HG03025 (cell line): ENCODE data around the gene FBXL7.
"Not testable (repeated sequence)": the region's sequence is repeated elsewhere in the genome, so short reads cannot be mapped to it uniquely, and the experiment has no call there.

Experiments used
- ATAC-seq: cut with Tn5 transposase; IDR thresholded peaks from one replicate; pipeline ENCODE4 v1.9.1; 2021; ENCODE audit warnings: mild to moderate bottlenecking, moderate library complexity; ENCODE audit not compliant: unreplicated experiment, low FRiP score

The FBXL7 gene

DNA sequence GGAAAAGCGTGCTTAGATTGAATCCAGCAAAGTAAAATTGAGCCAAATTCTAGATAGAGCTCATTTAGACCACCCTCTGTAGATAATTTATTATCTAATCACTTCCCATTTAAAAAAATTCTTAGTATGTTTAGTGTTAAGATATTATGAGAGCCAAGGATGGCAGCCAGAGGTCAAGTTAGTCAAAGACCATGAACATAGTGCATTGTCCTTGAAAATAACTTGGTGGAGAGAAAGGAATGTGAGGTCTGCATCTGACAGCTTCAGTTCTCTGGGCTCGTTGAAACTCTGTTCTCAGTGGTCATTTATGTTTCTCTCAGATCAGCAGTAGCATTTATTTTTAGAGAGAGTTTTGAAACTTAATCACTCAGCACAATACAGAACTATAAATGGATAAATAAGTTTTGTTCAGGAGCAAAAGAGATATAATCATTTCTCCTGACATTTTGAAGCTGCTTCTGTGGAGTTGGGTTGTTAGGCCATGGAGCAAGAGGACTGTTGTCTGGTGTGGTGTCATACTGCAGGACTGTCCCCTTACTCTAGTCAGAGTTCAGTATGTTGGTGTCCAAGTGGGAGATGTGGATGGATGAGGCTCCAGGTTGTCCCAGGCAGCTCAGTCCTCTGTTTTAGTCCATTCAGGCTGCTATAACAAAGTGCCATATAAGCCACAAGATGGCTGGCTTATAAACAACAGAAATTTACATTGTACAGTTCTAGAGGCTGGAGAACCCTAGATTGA, 337.7 kb downstream of the FBXL7 start:
- ATAC-seq, result no peak

DNA sequence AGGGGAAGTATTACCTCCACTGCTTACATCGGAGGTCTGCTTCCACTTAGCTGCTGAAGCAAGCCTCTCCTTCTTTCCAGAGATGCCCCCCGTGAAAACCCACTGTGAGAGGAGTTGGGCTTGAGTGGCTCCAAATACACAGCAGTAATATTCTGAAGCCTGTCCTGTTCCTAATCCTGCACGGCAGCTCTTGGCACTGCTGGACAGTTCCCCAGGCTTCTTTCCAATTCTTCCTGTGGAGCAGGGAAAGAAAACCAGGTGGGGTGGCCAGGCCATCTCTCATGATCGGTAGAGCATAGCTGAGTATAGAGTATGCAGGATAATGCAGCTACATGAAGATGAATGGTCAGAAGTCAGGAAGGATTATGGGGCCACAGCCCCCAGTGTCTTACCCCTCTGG, 344.3 kb downstream of the FBXL7 start:
- ATAC-seq, result no peak

DNA sequence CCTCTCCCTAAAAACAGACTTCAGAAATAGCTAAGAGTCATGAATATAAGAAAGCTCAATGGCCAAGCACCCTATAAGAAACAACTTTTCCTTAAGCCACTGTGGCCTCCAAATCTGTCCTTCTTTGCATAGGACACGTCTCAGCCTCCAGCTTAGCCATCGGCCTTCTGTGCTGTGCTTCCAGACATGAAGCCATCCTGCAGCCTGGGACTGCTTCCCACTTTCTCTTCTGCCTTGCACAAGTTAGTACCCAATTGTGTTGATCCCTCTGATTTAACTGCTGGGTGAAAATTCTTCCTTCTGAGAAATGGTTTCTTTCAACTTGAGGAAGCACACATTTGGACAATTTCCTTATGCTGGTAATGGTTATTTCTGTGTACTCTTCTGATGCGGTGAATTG, 344.9 kb downstream of the FBXL7 start:
- ATAC-seq, result no peak

DNA sequence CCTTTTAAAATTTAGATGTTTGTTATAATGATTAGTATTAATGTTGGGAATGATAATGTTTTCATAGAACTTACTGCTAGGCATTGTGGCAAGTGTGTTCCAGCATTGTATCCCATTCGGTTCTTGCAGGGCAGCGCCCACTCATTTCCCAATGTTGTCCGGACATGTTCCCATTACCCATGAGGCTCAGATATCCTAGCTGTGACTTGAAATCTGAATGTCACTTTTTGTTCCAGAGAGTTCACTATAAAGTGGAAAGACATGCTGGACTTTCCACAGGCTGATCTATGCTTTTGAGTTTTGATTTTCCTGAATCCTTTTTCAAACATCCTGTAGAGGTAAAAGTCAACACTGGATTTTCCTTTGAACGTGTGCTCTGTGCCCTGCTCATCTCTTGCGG, 350.6 kb downstream of the FBXL7 start:
- no peak for ATAC-seq

DNA sequence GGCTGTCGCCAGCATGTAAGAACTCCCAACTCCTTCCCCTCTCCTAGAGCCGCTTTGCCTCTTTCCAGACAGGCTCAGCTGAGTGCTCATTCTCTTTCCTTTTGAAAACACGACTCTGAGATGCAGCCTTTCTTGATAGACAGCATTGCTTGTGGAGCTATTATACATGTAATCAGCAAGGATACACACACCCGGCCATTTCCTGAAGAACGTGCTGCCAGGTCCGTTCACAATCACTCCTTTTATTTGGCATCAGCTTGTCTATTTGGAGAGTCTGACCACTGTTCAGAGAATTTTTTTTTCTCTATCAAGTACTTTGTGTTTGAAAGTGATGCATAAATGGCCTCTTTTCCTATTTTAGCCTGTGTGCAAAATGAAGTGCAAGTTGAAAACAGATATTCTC, 351.0 kb downstream of the FBXL7 start:
- ATAC-seq, result no peak

DNA sequence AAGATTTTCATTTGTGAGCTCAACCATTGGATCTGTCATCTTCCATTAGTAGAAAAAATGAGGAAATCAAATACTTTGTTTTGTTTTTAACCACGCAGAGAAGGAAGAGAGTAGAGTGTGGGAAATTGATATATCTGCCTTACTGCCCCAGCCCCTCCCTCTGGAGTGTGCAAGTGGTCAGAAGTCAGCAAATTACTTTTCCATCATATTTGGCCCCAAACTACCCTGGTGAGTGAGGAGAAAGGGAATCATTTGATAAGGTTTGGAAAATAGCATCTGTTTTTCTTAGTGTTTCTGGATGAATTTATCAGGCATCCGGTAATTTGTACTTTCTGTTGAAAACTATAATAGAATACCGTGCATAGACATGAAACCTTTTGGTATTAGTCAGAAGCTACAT, 352.2 kb downstream of the FBXL7 start:
- ATAC-seq, result no peak

DNA sequence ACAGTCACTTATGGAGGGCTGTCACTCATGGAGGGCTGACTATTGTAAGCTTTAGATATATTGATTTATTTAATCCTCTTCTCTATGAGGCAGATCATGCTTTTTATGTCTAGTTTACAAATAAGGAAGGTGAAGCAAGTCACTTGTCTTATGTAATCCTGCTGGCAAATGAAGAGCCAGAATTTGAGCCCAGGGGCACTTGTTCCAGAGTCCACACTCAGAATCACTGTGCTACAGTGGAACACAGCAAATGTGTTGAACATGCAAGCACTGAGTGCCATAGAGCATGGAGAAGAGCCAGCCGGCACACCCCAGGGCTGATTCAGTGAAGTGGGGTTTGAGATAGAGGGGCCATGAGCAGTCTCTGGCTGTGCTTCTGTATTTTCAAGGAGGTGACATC, 353.0 kb downstream of the FBXL7 start:
- no peak for ATAC-seq

DNA sequence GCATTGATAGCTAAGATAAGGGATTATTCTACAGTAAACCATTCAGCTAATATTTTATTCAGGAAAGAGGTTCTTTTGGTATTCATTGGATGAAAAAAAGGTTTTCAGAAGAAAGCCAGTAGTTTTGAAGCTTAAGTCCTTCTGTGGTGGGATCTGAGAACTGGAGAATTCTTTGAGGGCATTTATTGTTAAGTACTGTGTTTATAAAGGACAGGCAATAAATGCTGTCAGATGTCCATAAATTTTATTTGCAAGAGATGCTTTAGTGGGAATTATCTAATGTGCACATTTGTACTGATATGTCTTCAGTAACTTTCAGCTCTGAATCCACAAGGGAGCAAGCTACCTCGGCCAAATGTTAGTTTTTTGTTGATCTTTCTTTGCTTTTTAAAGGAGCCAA, 358.3 kb downstream of the FBXL7 start:
- no peak for ATAC-seq

DNA sequence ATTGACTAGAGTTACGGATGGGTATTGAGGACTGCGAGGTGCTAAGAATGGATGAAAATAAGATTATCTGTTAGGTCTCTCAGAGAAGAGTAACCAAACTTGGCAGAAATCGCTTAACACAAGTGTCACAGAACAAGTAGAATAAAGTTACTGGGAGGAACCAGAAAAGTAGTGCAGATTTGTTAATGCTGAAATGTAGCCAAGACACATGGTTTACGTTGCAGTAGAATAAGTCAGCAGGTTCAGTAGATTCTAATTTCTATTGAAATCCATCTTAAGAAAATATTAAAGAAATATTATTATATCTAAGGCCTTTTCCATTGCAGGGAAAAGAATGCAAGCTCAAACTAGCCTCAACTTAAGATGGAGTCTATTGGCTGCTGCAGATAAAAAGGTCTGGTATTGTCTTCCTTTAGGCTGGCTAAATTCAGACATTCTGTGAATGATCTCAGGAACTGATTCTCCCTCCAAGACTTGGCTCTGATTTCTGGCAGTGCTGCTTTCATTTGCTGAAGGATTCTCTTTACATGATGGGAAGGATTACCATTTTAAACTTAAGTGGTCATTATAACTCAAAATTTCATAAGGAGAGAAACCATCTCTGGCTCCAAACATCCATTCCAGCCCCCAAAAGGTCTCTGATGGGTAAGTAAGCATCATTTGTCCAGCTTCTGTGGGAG, 364.7 kb downstream of the FBXL7 start:
- no peak for ATAC-seq

DNA sequence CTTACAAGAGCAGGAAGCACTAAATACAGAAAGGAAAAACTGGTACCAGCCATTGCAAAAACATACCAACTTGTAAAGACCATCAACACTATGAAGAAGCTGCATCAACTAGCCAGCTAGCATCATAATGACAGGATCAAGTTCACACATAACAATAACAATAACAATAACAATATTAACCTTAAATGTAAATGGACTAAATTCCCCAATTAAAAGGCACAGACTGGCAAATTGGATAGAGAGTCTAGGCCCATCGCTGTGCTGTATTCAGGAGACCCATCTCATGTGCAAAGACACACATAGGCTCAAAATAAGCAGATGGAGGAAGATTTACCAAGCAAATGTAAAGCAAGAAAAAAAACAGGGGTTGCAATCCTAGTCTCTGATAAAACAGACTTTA, 372.3 kb downstream of the FBXL7 start:
- not testable (repeated sequence) for ATAC-seq

DNA sequence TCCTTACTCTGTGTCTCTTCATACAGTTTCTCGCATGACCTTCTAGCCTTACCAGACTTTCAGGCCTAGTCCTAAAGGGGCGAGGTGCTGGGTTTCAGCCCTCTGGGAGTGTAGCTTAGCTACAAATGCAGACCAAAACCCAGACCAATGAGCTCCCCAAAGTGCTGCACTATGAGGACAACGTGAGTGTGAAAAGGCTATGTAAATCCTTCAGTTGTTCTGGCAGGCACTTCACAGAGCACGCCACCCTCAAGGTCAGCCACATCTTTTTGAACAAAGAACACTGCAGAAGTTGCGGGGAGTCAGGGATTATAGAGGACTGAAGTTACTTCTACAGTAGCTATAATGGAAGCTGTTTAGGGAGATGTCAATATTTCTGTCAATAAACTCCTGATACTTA, 377.9 kb downstream of the FBXL7 start:
- ATAC-seq, result no peak

DNA sequence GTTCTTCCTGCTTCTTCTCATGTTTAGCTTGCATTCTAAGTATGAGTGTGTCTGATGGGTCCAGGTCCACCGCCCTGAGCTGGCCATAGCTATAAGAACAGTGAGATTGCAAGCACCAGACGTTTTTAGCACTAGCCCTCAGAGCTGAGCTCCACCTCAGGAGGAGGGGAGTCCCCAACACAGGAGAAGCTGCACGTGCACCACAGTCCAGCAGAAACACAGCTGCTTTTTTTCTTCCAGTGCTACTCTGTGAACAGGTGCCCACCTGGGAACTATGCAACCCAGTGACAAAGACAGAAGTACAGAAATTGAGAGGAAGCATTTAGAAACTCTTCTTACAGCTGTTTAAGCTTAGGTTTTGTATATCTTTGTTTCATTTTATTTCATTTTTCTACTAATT, 380.2 kb downstream of the FBXL7 start:
- no peak for ATAC-seq

DNA sequence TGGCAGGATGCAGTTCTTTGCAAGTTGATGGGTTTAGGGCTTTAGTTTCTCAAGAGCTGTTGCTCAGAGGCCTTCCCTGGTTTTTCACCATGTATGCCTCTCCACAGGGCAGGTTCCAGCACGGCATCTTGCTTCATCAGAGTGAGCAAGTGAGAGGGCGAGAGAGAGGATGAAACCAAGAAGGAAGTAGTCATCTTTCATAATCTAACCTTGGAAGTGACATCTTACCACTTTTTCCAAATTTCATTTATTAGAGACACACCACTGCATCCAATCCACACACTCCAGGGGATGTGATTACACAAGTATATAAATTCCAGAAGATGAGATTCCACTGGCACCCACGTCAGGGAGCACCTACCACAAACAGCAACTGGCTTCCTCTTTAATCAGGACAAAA, 385.2 kb downstream of the FBXL7 start:
- no peak for ATAC-seq

DNA sequence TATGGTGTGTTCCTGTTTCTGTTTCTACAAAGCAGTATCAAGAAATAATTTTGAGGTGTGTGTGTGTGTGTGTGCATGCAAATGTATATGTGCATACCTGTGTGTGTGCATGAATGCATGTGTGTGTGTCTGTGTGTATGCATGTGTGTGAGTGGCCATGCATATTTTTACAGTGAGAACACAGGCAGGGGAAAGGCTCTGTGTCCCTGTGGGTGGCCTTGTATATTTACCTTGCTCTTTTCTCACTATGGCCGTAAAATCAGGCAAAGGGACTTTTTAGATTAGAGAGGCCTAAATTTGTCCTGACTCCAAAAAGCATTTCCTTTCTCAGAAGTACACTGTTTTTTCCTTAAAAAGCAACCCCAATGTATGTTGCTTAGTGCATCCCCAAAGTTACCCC, 386.2 kb downstream of the FBXL7 start:
- ATAC-seq, result no peak

DNA sequence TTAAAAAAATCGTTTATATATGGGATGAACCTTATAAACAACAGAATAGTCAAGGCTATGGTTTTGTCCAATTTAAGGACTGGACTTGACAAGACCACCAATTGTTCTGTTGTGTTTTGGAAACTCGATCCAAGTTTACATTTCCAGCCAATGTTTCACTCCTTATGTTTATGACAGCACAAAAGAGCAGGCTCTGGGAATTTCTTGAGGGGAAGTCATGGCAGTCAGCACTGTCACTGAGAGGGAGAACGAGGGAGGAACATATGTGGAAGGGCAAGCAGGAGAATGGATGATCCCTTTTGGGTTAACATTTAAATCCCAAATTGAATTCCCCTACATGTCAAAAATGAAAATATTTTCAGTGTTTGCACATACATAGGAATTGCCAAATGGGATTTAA, 387.1 kb downstream of the FBXL7 start:
- ATAC-seq, result no peak

DNA sequence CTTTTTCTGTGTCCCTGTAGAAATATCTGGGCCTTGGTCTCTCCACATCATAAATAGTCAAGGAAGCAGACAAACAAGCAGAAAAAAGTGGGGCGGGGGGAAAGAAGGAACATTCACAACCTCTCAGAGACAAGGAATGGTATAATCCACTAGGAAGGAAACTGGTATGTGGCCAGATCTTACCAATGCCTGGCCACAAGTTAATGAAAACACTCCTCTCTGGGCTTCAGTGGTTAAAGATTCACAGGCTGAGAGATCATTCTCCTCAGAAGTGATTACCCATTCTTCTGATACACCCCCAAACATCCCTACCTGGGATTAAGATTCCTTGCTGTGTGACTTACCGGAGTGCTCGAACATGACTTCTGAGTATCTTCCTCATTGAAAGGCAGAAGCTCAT, 389.0 kb downstream of the FBXL7 start:
- no peak for ATAC-seq

DNA sequence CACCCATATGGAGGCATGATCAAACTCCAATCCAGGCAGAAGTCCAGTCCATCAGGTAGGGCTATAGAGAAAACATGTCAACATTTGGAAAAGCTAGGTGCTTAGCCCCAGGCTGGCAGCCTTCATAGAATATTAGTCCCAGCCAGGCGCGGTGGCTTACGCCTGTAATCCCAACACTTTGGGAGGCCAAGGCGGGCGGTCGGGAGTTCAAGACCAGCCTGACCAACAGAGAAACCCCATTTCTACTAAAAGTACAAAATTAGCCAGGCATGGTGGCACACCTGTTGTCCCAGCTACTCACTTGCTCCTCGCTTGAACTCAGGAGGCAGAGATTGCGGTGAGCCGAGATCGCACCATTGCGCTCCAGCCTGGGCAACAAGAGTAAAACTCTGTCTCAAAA, 393.9 kb downstream of the FBXL7 start:
- ATAC-seq, result no peak

DNA sequence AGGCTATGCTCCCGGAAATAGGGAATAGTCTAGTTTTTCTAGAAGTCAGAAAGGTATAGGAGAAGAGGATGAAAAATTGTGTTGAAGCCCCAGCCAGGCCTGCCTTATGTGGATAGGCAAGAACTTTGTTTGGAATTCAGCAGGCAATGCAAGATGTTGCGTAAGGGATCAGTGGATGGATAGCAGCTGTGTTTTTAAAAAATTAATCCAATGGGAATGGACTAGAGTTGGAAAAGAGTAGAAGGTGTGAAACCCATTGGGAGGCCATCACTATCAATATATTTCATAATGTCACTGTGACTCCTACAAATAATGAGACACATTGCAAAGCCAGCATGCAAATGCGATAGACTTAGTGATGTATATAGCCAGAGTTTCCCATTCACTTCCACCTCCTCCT, 397.7 kb downstream of the FBXL7 start:
- no peak for ATAC-seq

DNA sequence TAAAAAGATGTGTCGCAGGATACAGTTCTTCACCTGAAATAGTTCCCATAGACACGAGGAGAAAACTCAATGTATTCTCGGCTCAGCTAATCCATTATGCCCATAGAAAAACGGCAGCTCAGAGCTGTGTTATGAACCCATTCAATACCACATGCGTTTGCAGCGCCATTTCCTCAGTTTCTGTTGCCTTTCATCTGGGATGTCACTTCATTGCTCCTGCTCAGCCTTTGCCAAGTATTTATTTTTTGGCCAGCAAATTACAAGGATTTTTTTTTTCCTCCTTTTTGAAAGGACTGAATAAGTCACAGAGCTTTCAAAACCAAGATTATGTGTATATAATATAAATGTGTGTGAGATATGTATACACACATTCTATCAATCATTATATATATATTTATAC, 398.7 kb downstream of the FBXL7 start:
- no peak for ATAC-seq

DNA sequence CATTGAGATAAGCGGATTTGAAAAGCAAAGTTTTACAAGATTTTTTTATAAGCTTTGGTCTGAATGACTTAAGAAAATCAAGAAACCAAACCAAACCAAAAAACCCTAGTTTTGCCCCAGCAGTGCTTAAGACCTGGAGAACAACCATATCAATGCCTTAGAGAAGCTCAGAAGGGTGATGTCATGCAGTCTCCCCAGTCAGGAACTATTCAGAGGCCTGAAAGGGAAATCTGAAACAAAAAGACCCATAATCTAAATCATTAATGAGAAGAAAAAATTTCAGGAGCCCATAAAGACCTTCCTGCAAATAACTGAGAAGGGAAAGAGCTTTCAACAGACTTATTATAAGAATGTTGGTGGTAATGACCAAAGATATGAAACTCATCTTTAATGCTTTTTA, 399.5 kb downstream of the FBXL7 start:
- ATAC-seq, result no peak

DNA sequence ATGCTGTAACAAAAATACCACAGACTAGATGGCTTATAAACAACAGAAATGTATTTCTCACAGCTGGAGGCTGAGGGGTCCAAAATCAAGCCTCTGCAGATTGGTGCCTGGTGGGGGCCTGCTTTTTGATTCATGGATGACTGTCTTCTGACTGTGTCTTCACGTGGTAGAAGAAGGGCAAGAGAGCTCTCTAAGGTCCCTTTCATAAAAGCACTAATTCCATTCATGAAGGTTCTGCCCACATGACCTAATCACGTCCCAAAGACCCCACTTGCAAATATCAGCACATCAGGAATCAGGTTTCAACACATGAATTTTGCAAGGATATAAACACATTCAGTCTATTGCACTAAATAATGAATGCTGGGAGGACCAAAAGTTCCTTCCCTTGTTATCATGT, 401.2 kb downstream of the FBXL7 start:
- no peak for ATAC-seq

DNA sequence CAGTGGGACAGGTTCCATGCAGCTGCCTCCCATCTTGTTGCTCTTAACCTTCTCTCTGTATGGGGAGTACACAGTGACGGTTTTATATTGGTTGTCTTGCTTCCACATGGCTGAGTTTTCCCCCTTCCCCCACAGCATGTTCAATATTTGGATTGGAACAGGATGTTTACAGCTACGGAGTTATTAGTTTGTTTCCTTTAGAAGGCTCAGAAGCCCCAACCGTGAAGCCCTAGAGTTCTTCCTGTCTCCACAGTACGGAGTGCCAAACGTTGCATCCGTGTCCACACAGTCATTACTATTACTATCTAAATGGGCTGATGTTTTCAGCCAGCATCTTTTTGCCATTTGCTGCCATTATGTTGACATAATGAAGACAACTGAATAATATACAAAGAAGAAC, 402.1 kb downstream of the FBXL7 start:
- ATAC-seq, result no peak
